Measurements from ENCODE around the gene EMILIN1. TPM values are rescaled to one million over a fixed set of nuclear protein-coding genes. Genes with fewer than 3 reads are reported as not detected.

EMILIN1 gene
- total RNA-seq, 1 donor from 2014 or later = 7.4 TPM

GRCh38 chr2:27085062-27085672 lies 6.8 kb downstream of the EMILIN1 start:
- no peaks in the 10 kb centered on the region for H3K27me3 ChIP-seq (ENCODE audit: control insufficient read depth, insufficient read depth, low read length)
- TF ChIP-seq, protein P1, sequence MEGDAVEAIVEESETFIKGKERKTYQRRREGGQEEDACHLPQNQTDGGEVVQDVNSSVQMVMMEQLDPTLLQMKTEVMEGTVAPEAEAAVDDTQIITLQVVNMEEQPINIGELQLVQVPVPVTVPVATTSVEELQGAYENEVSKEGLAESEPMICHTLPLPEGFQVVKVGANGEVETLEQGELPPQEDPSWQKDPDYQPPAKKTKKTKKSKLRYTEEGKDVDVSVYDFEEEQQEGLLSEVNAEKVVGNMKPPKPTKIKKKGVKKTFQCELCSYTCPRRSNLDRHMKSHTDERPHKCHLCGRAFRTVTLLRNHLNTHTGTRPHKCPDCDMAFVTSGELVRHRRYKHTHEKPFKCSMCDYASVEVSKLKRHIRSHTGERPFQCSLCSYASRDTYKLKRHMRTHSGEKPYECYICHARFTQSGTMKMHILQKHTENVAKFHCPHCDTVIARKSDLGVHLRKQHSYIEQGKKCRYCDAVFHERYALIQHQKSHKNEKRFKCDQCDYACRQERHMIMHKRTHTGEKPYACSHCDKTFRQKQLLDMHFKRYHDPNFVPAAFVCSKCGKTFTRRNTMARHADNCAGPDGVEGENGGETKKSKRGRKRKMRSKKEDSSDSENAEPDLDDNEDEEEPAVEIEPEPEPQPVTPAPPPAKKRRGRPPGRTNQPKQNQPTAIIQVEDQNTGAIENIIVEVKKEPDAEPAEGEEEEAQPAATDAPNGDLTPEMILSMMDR (IDR thresholded peaks at IDR 0.05; ENCODE audit: insufficient read depth, low read length, poor library complexity, severe bottlenecking) = no peak
- H3K4me3 ChIP-seq (ENCODE audit: low read depth, low read length) = peak overlapping the region; percentile 55
- no peaks in the 10 kb centered on the region for H3K36me3 ChIP-seq (ENCODE audit: control insufficient read depth, insufficient read depth, low read length)
- no peak for DNase-seq (ENCODE audit: low read depth)

DNA sequence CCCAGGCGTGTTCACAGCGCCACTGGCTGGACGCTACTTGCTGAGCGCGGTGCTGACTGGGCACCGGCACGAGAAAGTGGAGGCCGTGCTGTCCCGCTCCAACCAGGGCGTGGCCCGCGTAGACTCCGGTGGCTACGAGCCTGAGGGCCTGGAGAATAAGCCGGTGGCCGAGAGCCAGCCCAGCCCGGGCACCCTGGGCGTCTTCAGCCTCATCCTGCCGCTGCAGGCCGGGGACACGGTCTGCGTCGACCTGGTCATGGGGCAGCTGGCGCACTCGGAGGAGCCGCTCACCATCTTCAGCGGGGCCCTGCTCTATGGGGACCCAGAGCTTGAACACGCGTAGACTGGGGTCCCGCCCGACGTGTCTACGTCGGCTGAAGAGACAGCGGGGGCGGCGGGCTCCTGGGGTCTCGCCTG lies 7.3 kb downstream of the EMILIN1 start:
- TF ChIP-seq, protein P1 (IDR thresholded peaks at IDR 0.05; ENCODE audit: insufficient read depth, low read length, poor library complexity, severe bottlenecking) = peak; percentile 63
- H3K4me3 ChIP-seq (ENCODE audit: low read depth, low read length) = peak overlapping the region; percentile 55
- DNase-seq (ENCODE audit: low read depth) = no peak
- H3K36me3 ChIP-seq (ENCODE audit: control insufficient read depth, insufficient read depth, low read length) = no peaks in the 10 kb centered on the region
- H3K27me3 ChIP-seq (ENCODE audit: control insufficient read depth, insufficient read depth, low read length) = no peaks in the 10 kb centered on the region

GRCh38 chr2:27086090-27086723 lies 7.8 kb downstream of the EMILIN1 start:
- Histone ChIP-seq H3K36me3 (ENCODE audit: control insufficient read depth, insufficient read depth, low read length) (no peaks in the 10 kb centered on the region), H3K4me3 (ENCODE audit: low read depth, low read length) (peak overlapping the region; percentile 55), H3K27me3 (ENCODE audit: control insufficient read depth, insufficient read depth, low read length) (no peaks in the 10 kb centered on the region)
- DNase-seq (ENCODE audit: low read depth) = peak; percentile 51
- TF ChIP-seq, protein P1 (IDR thresholded peaks at IDR 0.05; ENCODE audit: insufficient read depth, low read length, poor library complexity, severe bottlenecking) = peak; percentile 24

DNA sequence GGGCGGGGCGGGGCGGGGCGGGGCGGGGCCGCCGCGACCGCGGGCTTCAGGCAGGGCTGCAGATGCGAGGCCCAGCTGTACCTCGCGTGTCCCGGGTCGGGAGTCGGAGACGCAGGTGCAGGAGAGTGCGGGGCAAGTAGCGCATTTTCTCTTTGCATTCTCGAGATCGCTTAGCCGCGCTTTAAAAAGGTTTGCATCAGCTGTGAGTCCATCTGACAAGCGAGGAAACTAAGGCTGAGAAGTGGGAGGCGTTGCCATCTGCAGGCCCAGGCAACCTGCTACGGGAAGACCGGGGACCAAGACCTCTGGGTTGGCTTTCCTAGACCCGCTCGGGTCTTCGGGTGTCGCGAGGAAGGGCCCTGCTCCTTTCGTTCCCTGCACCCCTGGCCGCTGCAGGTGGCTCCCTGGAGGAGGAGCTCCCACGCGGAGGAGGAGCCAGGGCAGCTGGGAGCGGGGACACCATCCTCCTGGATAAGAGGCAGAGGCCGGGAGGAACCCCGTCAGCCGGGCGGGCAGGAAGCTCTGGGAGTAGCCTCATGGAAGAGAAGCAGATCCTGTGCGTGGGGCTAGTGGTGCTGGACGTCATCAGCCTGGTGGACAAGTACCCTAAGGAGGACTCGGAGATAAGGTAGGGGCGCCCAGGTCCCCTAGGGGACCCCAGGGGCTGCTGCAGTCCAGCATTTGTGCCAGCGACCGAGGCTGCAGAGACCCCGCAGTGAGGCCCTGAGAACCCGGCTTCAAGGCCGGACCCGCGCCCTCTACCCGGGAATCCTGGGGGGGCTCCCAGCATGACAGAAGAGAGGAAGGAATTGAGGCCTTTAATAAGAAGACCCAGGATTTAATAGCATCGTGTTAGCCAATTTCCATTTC lies 8.5 kb downstream of the EMILIN1 start, which contains the start of gene KHK:
TSS of gene KHK (plus strand) at position 49 of the 870 bp plus-strand sequence. CDS start at position 537, 488 bp downstream.
- Histone ChIP-seq H3K27me3 (ENCODE audit: control insufficient read depth, insufficient read depth, low read length) (no peaks in the 10 kb centered on the region), H3K4me3 (ENCODE audit: low read depth, low read length) (peak within 1 kb of the TSS; percentile 55), H3K36me3 (ENCODE audit: control insufficient read depth, insufficient read depth, low read length) (no peaks in the 10 kb centered on the region)
- DNase-seq (ENCODE audit: low read depth) = no peak
- TF ChIP-seq, protein P1 (IDR thresholded peaks at IDR 0.05; ENCODE audit: insufficient read depth, low read length, poor library complexity, severe bottlenecking) = no peak

GRCh38 chr2:27087823-27088410 lies 9.5 kb downstream of the EMILIN1 start:
- Histone ChIP-seq H3K36me3 (ENCODE audit: control insufficient read depth, insufficient read depth, low read length) (no peaks in the 10 kb centered on the region), H3K27me3 (ENCODE audit: control insufficient read depth, insufficient read depth, low read length) (no peaks in the 10 kb centered on the region), H3K4me3 (ENCODE audit: low read depth, low read length) (no peak overlapping the region)
- TF ChIP-seq, protein P1 (IDR thresholded peaks at IDR 0.05; ENCODE audit: insufficient read depth, low read length, poor library complexity, severe bottlenecking) = no peak
- no peak for DNase-seq (ENCODE audit: low read depth)
